Cardiac muscle cell (in vitro differentiated cells and primary cell): ENCODE data around the gene CERCAM. TPM values are rescaled to one million over a fixed set of nuclear protein-coding genes. Genes with fewer than 3 reads are reported as not detected.

ENCODE experiments used
- DNase-seq, 2 donors: peaks; one replicate each; pipeline versions ENCODE4 v3.0.0 to v3.0.0-alpha.2; 2010 to 2017; ENCODE audit warnings: low read depth in 1 of 2, low spot score in 1 of 2
- H3K27ac ChIP-seq: fragments of 200-600 bp; sonication (generic); 2 replicates; pipeline ENCODE4 v1.5.1; 2016
- H3K27me3 ChIP-seq: fragments of 200-600 bp; sonication (generic); 2 replicates; pipeline ENCODE4 v1.6.0; 2016; ENCODE audit warnings: control low read depth
- H3K36me3 ChIP-seq: fragments of 200-600 bp; sonication (generic); 2 replicates; pipeline ENCODE4 v1.5.1; 2016; ENCODE audit warnings: control low read depth
- H3K4me1 ChIP-seq: fragments of 200-600 bp; sonication (generic); 2 replicates; pipeline ENCODE4 v1.8.1; 2017; ENCODE audit warnings: low read depth, mild to moderate bottlenecking, mixed run types
- H3K4me3 ChIP-seq: fragments of 200-600 bp; sonication (generic); 2 replicates; pipeline ENCODE4 v1.5.1; 2016; ENCODE audit warnings: mild to moderate bottlenecking
- H3K9me3 ChIP-seq: fragments of 200-600 bp; sonication (generic); 2 replicates; pipeline ENCODE4 v1.5.1; 2017; ENCODE audit warnings: low read depth, mild to moderate bottlenecking, control low read depth
- polyA plus RNA-seq: library from polyadenylated mRNA; unstranded; fragments of >200 nt; fragmentation: Nextera tagmentation; extraction: Ambion mirVana; gene quantifications from 2 replicates; pipeline ENCODE4 v1.2.1, GENCODE V29; 2016
- total RNA-seq: library from RNA; depleted of rRNA; stranded (reverse); fragments of >200 nt; gene quantifications from 2 replicates; pipeline ENCODE4 v1.2.3, GENCODE V29; 2016
- TF ChIP-seq, protein P1 (sequence below): IDR thresholded peaks from 2 replicates; pipeline ENCODE4 v1.5.1; 2012; ENCODE audit warnings: low read depth, mild to moderate bottlenecking, low read length

CERCAM gene
- total and polyA plus RNA-seq, 2 experiments from 2014 or later = 38.6 to 53.8 TPM

DNA sequence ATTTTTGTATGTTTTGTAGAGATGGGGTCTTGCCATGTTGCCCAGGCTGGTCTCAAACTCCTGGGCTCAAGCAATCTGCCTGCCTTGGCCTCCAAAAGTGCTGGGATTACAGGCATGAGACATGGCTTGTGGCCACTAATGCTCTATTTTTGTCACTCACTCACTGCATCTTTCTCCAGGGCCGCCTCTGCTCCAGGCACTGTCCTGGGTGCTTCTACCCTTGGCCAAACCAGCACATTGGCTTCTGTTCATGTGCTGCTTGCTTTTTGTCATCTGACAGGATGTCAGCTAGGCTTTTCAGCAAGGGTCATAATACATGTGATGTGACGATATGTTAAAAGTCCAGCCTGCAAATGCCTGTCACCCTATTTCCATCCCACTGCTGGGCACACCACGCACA lies 38.4 kb downstream of the CERCAM start:
- Histone ChIP-seq H3K4me1 (no peaks in the 10 kb centered on the region), H3K4me3 (no peak overlapping the region), H3K9me3 (no peaks in the 10 kb centered on the region), H3K36me3 (peaks cover 6% of the 10 kb centered on the region), H3K27ac (no peak overlapping the region), H3K27me3 (no peaks in the 10 kb centered on the region)
- TF ChIP-seq, protein P1, sequence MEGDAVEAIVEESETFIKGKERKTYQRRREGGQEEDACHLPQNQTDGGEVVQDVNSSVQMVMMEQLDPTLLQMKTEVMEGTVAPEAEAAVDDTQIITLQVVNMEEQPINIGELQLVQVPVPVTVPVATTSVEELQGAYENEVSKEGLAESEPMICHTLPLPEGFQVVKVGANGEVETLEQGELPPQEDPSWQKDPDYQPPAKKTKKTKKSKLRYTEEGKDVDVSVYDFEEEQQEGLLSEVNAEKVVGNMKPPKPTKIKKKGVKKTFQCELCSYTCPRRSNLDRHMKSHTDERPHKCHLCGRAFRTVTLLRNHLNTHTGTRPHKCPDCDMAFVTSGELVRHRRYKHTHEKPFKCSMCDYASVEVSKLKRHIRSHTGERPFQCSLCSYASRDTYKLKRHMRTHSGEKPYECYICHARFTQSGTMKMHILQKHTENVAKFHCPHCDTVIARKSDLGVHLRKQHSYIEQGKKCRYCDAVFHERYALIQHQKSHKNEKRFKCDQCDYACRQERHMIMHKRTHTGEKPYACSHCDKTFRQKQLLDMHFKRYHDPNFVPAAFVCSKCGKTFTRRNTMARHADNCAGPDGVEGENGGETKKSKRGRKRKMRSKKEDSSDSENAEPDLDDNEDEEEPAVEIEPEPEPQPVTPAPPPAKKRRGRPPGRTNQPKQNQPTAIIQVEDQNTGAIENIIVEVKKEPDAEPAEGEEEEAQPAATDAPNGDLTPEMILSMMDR = no peak
- no peak for DNase-seq

DNA sequence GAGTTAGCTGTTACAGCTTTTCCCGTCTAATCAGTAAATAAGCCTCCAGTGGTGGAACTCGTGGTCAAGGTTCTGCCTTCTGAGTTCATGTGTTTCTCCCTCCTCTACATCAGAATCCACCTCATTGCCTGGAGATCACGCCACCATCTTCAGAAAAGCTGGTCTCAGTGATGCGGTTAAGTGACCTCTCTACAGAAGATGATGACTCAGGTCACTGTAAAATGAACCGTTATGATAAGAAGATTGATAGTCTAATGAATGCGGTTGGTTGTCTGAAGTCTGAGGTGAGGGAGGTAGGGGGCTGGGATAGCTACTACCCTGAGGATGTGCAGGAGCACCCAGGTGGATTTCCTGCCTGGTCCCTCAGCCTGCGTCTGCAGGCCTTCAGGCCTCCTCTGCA lies 48.4 kb downstream of the CERCAM start:
- TF ChIP-seq, protein P1 = no peak
- Histone ChIP-seq H3K9me3 (no peaks in the 10 kb centered on the region), H3K4me3 (no peak overlapping the region), H3K27me3 (no peaks in the 10 kb centered on the region), H3K4me1 (no peaks in the 10 kb centered on the region), H3K36me3 (no peaks in the 10 kb centered on the region), H3K27ac (no peak overlapping the region)
- no peak for DNase-seq

DNA sequence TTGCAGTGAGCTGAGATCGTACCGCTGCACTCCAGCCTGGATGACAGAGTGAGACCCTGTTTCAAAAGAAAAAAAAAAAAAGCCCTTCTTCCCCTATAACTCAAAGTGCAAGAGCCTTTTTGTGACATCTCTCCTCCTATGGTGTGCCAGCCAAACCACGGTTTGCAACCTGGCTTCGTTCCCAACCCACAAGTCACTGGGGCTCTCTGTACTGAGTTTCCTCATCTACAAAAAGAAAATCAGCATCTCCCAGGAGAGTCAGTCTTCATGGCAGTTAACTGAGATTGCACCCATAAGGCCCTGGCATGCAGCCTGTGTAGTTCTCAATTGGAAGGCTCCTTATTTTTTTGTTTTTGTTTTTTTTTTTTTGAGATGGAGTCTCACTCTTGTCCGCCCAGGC lies 49.9 kb downstream of the CERCAM start:
- Histone ChIP-seq H3K36me3 (peaks cover 8% of the 10 kb centered on the region), H3K9me3 (no peaks in the 10 kb centered on the region), H3K4me1 (no peaks in the 10 kb centered on the region), H3K27ac (no peak overlapping the region), H3K4me3 (no peak overlapping the region), H3K27me3 (no peaks in the 10 kb centered on the region)
- peak in 1 of 2 donors; percentile 89 for DNase-seq
- TF ChIP-seq, protein P1 = no peak

DNA sequence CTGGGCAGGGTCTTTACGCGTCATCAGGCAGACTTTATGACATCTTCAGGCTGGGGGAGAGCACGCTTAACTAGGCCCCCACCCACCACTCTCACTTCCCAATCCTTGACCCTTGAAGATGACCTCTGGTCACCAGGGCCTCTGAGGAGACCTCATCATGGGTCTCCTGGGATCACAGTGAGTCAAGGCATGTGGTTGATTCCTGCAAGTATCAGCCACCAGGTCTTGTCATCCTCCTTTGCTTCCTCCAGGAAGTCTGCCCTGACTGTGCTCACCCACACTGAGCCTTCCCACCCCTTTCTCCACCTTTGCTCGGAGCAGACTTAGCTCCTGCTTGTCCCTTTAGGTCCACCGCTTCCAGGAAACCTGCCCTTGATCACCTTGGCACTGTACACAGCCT lies 52.4 kb downstream of the CERCAM start:
- DNase-seq = no peak
- TF ChIP-seq, protein P1 = no peak
- no peaks in the 10 kb centered on the region for H3K4me1 ChIP-seq
- no peaks in the 10 kb centered on the region for H3K27me3 ChIP-seq
- no peaks in the 10 kb centered on the region for H3K9me3 ChIP-seq
- no peak overlapping the region for H3K4me3 ChIP-seq
- no peak overlapping the region for H3K27ac ChIP-seq
- peaks cover 16% of the 10 kb centered on the region for H3K36me3 ChIP-seq

DNA sequence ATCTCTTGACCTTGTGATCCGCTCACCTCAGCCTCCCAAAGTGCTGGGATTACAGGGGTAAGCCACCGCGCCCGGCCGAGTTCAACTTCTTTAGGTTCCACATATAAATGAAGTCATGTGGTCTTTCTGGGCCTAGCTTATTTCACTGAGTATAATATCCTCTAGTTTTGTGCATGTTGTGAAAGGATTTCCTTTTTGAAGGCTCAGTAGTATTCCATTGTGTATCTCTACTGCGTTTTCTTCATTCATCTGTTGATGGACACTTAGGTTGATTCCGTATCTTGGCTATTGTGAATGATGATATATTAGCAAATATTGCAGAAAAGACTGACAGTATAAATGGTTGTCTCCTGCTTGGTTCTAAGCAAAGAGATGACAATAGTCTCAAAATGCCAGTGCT lies 55.2 kb downstream of the CERCAM start:
- H3K4me3 ChIP-seq = no peak overlapping the region
- H3K36me3 ChIP-seq = peaks cover 16% of the 10 kb centered on the region
- no peak overlapping the region for H3K27ac ChIP-seq
- TF ChIP-seq, protein P1 = no peak
- H3K9me3 ChIP-seq = no peaks in the 10 kb centered on the region
- H3K4me1 ChIP-seq = no peaks in the 10 kb centered on the region
- no peaks in the 10 kb centered on the region for H3K27me3 ChIP-seq
- no peak for DNase-seq

DNA sequence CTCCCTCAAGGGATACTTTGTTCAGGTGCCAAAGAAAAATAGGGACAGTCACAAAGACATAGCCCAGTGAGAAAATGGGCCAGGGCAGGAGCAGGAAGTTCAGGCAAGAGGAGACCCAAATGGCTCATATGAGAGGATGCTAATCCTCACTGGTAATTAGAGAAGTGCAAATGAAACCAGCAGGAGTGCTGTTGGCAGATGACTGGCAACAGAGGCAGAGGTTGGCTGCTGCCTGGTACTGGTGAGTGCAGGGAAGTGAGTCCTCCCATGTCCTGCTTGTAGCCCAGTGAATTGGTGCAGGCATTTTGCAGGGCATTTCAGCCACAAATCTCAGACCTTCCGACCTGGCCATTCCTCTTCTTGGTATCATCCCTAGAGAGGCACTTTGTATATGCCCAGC lies 58.6 kb downstream of the CERCAM start:
- Histone ChIP-seq H3K27ac (no peak overlapping the region), H3K27me3 (no peaks in the 10 kb centered on the region), H3K36me3 (peaks cover 29% of the 10 kb centered on the region), H3K9me3 (no peaks in the 10 kb centered on the region), H3K4me3 (no peak overlapping the region), H3K4me1 (no peaks in the 10 kb centered on the region)
- no peak for DNase-seq
- TF ChIP-seq, protein P1 = no peak
